WERI-Rb-1 (cell line): ENCODE data around the gene LDAH.

ENCODE experiments used
- DNase-seq: peaks from one replicate; pipeline ENCODE4 v3.0.0-alpha.2; 2020
- H3K27ac ChIP-seq: fragments of 250-450 bp; sonication (Bioruptor Pico); 2 replicates; pipeline ENCODE4 v1.5.1; 2020; ENCODE audit warnings: mild to moderate bottlenecking, moderate library complexity
- H3K27me3 ChIP-seq: fragments of 250-450 bp; sonication (Bioruptor Pico); 2 replicates; pipeline ENCODE4 v1.5.1; 2021; ENCODE audit warnings: mild to moderate bottlenecking, low read depth, moderate library complexity; ENCODE audit not compliant: insufficient read depth, severe bottlenecking
- H3K36me3 ChIP-seq: fragments of 250-450 bp; sonication (Bioruptor Pico); 2 replicates; pipeline ENCODE4 v1.5.1; 2020; ENCODE audit warnings: mild to moderate bottlenecking, moderate library complexity
- H3K4me3 ChIP-seq: 2 replicates; pipeline ENCODE4 v1.5.1; 2011; ENCODE audit warnings: low read depth, mild to moderate bottlenecking, control low read depth, low read length
- H3K9me3 ChIP-seq: fragments of 250-450 bp; sonication (Bioruptor Pico); 2 replicates; pipeline ENCODE4 v1.5.1; 2021; ENCODE audit warnings: mild to moderate bottlenecking, moderate library complexity; ENCODE audit not compliant: severe bottlenecking
- TF ChIP-seq, protein P1 (sequence below): IDR thresholded peaks from 2 replicates; pipeline ENCODE4 v1.5.1; 2011; ENCODE audit warnings: low read depth, mild to moderate bottlenecking, control low read depth, inconsistent platforms, low read length

Gene LDAH

GRCh38 chr2:20657522-20658235 lies 165.2 kb downstream of the LDAH start:
- DNase-seq: no peak
- TF ChIP-seq, protein P1, sequence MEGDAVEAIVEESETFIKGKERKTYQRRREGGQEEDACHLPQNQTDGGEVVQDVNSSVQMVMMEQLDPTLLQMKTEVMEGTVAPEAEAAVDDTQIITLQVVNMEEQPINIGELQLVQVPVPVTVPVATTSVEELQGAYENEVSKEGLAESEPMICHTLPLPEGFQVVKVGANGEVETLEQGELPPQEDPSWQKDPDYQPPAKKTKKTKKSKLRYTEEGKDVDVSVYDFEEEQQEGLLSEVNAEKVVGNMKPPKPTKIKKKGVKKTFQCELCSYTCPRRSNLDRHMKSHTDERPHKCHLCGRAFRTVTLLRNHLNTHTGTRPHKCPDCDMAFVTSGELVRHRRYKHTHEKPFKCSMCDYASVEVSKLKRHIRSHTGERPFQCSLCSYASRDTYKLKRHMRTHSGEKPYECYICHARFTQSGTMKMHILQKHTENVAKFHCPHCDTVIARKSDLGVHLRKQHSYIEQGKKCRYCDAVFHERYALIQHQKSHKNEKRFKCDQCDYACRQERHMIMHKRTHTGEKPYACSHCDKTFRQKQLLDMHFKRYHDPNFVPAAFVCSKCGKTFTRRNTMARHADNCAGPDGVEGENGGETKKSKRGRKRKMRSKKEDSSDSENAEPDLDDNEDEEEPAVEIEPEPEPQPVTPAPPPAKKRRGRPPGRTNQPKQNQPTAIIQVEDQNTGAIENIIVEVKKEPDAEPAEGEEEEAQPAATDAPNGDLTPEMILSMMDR: no peak
- Histone ChIP-seq H3K4me3 (no peak overlapping the region), H3K36me3 (no peaks in the 10 kb centered on the region), H3K27ac (no peak overlapping the region), H3K27me3 (peaks cover 67% of the 10 kb centered on the region), H3K9me3 (no peaks in the 10 kb centered on the region)

DNA sequence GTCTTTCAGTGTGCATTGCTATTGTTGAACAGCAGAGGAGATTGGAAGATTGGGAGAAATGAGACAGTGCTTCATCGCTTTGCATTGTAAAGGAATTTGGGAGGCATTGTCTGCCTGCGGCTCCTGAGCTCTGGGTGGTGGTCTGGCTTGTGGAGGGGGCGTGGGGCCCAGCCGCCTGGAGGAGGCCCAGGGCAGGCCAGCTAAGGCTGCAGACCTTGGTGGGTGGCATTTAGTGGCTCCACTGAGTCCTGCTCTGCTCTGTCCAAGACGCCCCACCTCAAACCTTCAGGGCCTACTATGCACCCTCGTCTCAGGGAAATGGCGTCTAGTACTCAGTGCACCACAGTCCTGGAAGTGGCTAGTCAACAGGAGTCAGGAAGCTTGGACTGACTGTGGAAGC lies 166.3 kb downstream of the LDAH start:
- Histone ChIP-seq H3K27me3 (peaks cover 55% of the 10 kb centered on the region), H3K4me3 (no peak overlapping the region), H3K36me3 (no peaks in the 10 kb centered on the region), H3K9me3 (no peaks in the 10 kb centered on the region), H3K27ac (no peak overlapping the region)
- TF ChIP-seq, protein P1: no peak
- DNase-seq: no peak

DNA sequence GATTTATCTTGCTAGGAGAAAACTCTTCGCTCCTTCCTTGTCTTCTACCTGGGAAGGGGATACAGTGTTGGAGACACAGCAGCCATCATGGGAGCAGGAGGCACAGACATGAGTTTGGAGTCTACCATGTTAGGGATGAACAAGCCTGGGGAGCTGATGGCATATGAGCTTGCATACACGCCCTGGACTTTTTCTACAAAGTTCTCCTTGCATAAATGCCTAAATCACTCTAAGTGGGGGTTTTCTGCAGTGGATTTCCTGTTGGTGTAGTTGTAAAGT lies 168.4 kb downstream of the LDAH start:
- DNase-seq: no peak
- TF ChIP-seq, protein P1: no peak

GRCh38 chr2:20653695-20654534 lies 169.0 kb downstream of the LDAH start:
- H3K27ac ChIP-seq: no peak overlapping the region
- no peak overlapping the region for H3K4me3 ChIP-seq
- TF ChIP-seq, protein P1: peak; percentile 55
- no peaks in the 10 kb centered on the region for H3K9me3 ChIP-seq
- H3K36me3 ChIP-seq: no peaks in the 10 kb centered on the region
- peaks cover 31% of the 10 kb centered on the region for H3K27me3 ChIP-seq
- DNase-seq: no peak

More for the DNA sequence above, 168.4 kb downstream of the LDAH start:
- Histone ChIP-seq H3K36me3 (no peaks in the 10 kb centered on the region), H3K27me3 (peaks cover 36% of the 10 kb centered on the region), H3K4me3 (no peak overlapping the region), H3K9me3 (no peaks in the 10 kb centered on the region), H3K27ac (no peak overlapping the region)

DNA sequence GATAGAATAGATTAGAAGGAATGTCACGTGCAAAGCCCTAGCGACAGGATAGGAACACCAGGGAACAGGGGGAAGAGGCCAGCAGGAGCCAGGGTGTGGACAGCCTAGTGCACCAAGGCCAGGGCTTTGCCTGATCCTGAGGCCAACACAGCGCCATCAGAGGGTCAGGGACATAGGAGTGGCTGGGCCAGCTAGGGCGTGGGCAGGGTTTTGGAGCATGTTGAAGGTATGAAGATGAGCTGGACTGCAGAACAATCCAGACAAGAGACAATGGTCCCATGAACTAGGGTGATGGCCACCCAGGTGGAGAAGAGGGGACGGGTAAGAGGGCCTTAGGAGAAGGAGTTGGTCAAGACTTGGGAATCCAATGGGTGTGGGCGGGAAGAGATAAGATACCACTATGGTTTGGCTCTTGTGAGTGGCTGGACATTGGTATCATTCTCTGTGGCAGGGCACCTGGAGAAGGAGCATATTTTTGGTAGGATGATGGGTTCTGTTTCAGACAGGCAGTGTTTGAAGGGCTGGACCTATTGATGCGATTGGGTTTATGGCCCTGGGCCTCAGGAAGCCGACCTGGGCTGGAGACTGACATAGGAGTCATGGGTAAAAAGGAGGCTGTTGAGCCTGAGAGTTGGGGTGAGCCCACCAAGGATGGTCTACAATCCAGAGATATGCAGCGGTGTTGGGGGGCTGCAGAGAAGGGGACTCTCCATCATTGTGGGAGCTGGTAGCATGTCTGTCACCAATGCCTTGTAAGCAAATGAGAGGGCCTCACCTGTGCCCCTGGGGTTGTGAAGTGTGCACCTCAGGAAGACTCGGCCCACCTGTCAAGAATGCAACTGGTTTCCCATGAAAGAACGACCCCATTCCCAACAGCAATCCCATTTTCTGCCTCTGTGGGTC lies 170.0 kb downstream of the LDAH start:
- Histone ChIP-seq H3K36me3 (no peaks in the 10 kb centered on the region), H3K4me3 (no peak overlapping the region), H3K9me3 (no peaks in the 10 kb centered on the region), H3K27ac (no peak overlapping the region), H3K27me3 (peaks cover 25% of the 10 kb centered on the region)
- DNase-seq: no peak
- TF ChIP-seq, protein P1: no peak
